Measurements from ENCODE around the gene EPAS1.

The EPAS1 gene

DNA sequence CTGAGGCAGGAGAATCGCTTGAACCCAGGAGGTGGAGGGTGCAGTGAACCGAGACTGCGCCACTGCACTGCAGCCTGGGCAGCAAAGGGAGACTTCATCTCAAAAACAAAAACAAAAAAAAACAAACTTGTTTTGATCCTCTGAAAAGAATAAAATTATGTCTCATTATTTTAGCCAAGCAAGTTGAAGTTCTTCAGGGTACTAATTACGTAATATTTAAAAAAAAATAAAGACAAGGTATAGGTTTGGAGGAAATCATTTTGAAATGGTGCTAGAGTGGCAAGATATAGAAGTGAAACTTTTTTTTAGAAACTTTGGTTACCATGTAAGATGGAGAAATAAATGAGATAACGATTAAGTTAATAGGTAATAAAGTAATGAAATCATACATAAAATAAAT, 127.7 kb downstream of the EPAS1 start:
- no peak overlapping the region for H3K9ac ChIP-seq (ENCODE audit: low read depth, low read length)
- H3K27me3 ChIP-seq (ENCODE audit: insufficient read depth, low read length) = no peaks in the 10 kb centered on the region
- no peak overlapping the region for H3K27ac ChIP-seq (ENCODE audit: low read depth, low read length)
- 93% methylated on average over 3 of the region's 5 CpGs for WGBS
- no peaks in the 10 kb centered on the region for H3K4me1 ChIP-seq (ENCODE audit: insufficient read depth, low read length)
- H3K4me3 ChIP-seq (ENCODE audit: low read length) = no peak overlapping the region
- no peaks in the 10 kb centered on the region for H3K36me3 ChIP-seq (ENCODE audit: insufficient read depth, low read length)
- H3K9me3 ChIP-seq (ENCODE audit: insufficient read depth, low read depth, low read length) = peaks cover 5% of the 10 kb centered on the region; the same call in 1 of the 2 replicates

DNA sequence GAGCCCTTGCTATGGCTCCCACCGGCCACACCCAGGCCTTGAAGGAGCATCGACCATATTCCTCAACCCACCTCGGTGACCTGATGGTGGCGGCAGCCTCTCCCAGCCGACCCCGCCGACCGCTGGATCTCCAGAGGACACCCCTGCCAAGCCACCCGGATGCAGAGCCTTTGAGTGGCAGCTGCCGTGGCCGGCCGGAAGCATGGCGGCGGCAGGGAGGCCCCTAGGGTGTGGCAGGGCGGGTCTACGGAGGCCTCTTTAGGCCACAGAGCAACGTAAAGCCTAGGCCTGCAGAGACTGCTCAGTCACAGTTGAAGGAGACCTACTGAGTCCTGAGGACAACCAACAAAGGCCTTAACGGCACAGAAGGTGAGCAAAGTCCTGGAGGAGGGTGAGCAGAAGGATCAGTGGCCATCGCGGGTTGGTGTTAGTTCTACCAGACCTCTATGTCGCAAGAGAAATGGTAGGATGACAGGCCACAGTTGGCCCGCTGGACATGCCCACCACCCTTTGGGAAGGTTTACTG, 131.8 kb downstream of the EPAS1 start:
- 93% methylated on average over 22 of the region's 22 CpGs for WGBS

DNA sequence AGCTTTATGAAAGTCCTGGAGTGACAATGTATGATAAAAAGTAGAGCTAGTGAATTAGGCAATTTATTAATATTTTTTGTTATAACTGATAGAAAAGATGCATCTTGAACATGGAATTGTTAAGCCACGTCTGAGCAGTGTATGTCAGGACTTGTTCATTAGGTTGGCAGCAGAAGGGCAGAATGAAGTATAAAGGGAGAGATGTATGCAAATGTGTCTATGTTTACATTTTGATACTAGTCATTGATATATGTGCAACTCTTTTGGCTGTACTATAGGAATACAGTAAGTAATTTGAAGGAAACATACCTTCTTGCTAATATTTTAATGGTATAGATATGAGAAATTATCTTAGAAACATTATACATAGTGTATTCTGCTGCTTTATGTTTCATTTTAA, 133.2 kb downstream of the EPAS1 start:
- 90% methylated on average over 1 of the region's 1 CpG for WGBS
- Histone ChIP-seq H3K4me3 (ENCODE audit: low read length) (no peak overlapping the region), H3K36me3 (ENCODE audit: insufficient read depth, low read length) (no peaks in the 10 kb centered on the region), H3K9ac (ENCODE audit: low read depth, low read length) (no peak overlapping the region), H3K27ac (ENCODE audit: low read depth, low read length) (no peak overlapping the region), H3K27me3 (ENCODE audit: insufficient read depth, low read length) (no peaks in the 10 kb centered on the region), H3K4me1 (ENCODE audit: insufficient read depth, low read length) (peaks cover 4% of the 10 kb centered on the region), H3K9me3 (ENCODE audit: insufficient read depth, low read depth, low read length) (no peaks in the 10 kb centered on the region)

More for the DNA sequence above, 131.8 kb downstream of the EPAS1 start:
- Histone ChIP-seq H3K9me3 (ENCODE audit: insufficient read depth, low read depth, low read length) (no peaks in the 10 kb centered on the region), H3K4me3 (ENCODE audit: low read length) (no peak overlapping the region), H3K9ac (ENCODE audit: low read depth, low read length) (no peak overlapping the region), H3K36me3 (ENCODE audit: insufficient read depth, low read length) (no peaks in the 10 kb centered on the region), H3K27ac (ENCODE audit: low read depth, low read length) (no peak overlapping the region), H3K27me3 (ENCODE audit: insufficient read depth, low read length) (no peaks in the 10 kb centered on the region), H3K4me1 (ENCODE audit: insufficient read depth, low read length) (no peaks in the 10 kb centered on the region)

DNA sequence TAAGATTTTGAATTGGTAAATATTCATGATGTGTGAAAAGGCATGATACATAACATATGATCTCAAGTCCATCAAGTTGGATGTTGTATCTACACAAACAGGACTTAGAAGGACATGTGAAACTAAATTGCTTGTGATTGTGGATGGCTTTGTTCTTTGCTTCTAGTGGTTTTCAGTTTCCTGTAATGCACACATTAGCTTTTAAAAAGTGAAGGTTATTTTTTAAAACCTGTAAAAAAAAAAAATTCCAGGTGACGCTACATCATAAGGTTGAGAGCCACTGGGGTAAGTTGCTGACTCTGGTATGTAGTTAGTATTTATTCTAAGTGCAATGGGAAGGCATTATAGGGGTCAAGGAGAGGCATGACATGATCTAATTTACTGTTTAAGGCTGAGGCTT, 133.8 kb downstream of the EPAS1 start:
- WGBS = 97% methylated on average over 1 of the region's 1 CpG
- no peak overlapping the region for H3K9ac ChIP-seq (ENCODE audit: low read depth, low read length)
- H3K36me3 ChIP-seq (ENCODE audit: insufficient read depth, low read length) = no peaks in the 10 kb centered on the region
- peaks cover 4% of the 10 kb centered on the region for H3K4me1 ChIP-seq (ENCODE audit: insufficient read depth, low read length)
- no peak overlapping the region for H3K27ac ChIP-seq (ENCODE audit: low read depth, low read length)
- no peaks in the 10 kb centered on the region for H3K9me3 ChIP-seq (ENCODE audit: insufficient read depth, low read depth, low read length)
- no peak overlapping the region for H3K4me3 ChIP-seq (ENCODE audit: low read length)
- H3K27me3 ChIP-seq (ENCODE audit: insufficient read depth, low read length) = no peaks in the 10 kb centered on the region

DNA sequence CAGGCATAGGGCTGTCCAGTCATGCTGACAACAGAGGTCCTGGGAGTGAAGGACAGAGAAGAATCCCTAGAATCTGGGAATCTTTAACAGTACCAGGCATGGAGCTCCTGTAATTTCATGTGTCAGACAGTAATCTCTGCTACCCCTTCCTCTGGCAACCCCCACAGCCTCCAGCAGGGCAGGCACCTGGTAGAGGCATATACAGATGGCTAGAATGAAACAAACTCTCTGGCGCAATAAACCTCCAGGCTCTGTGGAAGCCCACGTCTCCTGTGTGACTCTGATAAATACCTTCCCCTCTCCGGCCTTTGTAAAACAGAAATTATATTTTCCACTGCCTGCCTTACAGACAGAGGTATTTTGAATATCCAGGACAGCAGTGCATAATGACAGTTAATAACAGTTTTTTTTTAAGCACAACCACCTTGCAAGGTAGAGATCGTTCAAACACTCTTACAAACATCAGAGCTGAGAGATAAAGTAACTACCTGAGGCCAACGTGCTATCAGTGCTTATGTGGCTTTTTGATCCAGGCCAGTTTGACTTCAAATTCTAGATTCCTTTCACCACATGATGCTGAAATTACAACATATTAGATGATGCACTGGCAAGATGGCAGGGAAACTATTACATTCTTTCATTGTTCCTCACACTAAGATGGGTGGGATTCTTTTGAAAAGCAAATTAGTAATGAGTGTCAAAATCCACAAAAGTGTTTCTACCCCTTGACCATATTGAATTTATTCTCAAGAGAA, 134.5 kb downstream of the EPAS1 start:
- no peaks in the 10 kb centered on the region for H3K27me3 ChIP-seq (ENCODE audit: insufficient read depth, low read length)
- H3K27ac ChIP-seq (ENCODE audit: low read depth, low read length) = no peak overlapping the region
- 91% methylated on average over 5 of the region's 5 CpGs for WGBS
- H3K4me3 ChIP-seq (ENCODE audit: low read length) = no peak overlapping the region
- peaks cover 4% of the 10 kb centered on the region for H3K4me1 ChIP-seq (ENCODE audit: insufficient read depth, low read length)
- H3K36me3 ChIP-seq (ENCODE audit: insufficient read depth, low read length) = no peaks in the 10 kb centered on the region
- no peaks in the 10 kb centered on the region for H3K9me3 ChIP-seq (ENCODE audit: insufficient read depth, low read depth, low read length)
- no peak overlapping the region for H3K9ac ChIP-seq (ENCODE audit: low read depth, low read length)

DNA sequence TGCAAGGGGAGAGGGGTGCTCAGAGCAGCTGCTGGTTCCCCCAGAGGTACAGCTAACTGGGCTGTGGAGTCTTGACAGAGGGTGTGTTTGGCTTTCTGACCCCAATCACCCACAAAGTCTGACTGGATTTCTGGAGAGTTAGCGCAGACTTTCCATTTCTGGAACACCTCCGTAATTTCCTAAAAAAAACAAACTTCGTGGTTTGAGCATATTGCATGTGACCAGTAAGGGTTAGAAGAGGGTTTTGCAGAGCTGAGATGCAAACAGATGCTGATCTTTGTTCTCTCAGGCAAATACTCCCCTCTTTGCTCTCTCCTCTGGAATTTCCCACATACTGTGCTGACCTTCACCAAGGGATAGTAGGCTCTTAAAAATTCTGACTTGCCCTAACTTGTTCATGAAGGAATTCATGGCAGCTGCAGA, 137.7 kb downstream of the EPAS1 start:
- Histone ChIP-seq H3K36me3 (ENCODE audit: insufficient read depth, low read length) (no peaks in the 10 kb centered on the region), H3K27ac (ENCODE audit: low read depth, low read length) (no peak overlapping the region), H3K9me3 (ENCODE audit: insufficient read depth, low read depth, low read length) (no peaks in the 10 kb centered on the region), H3K4me1 (ENCODE audit: insufficient read depth, low read length) (peaks cover 4% of the 10 kb centered on the region), H3K27me3 (ENCODE audit: insufficient read depth, low read length) (no peaks in the 10 kb centered on the region), H3K9ac (ENCODE audit: low read depth, low read length) (no peak overlapping the region), H3K4me3 (ENCODE audit: low read length) (no peak overlapping the region)
- WGBS = 80% methylated on average over 3 of the region's 3 CpGs

GRCh38 chr2:46435353-46435752, 138.1 kb downstream of the EPAS1 start:
- Histone ChIP-seq H3K27ac (ENCODE audit: low read depth, low read length) (no peak overlapping the region), H3K9me3 (ENCODE audit: insufficient read depth, low read depth, low read length) (no peaks in the 10 kb centered on the region), H3K9ac (ENCODE audit: low read depth, low read length) (no peak overlapping the region), H3K27me3 (ENCODE audit: insufficient read depth, low read length) (no peaks in the 10 kb centered on the region), H3K4me1 (ENCODE audit: insufficient read depth, low read length) (peaks cover 4% of the 10 kb centered on the region), H3K4me3 (ENCODE audit: low read length) (no peak overlapping the region), H3K36me3 (ENCODE audit: insufficient read depth, low read length) (no peaks in the 10 kb centered on the region)

DNA sequence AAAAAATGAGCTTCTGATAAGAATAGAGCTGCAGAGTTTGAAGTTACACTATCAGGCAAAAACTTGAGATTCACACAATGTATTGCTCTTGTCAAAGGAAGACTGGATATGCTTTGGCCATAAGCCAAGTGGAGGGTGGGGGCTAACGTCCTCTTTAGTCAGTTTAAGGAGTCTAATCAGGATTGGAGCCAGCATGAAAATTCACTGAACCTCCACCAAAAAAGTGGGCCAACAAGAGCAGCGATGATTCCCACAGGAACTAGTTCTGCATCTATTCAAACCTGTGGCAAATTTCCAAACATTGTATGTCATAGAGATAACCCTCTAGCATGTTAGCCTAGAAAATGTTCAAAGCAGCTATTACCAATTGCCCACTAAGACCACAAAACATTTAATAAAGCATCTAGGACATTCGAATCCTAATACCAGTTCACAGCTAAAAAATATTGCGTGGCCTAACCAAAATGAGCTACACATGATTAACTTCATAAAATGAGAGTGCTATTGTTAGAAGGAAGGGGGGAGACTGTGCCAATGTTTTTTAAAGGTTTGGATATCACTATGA, 138.7 kb downstream of the EPAS1 start:
- 93% methylated on average over 4 of the region's 4 CpGs for WGBS
- Histone ChIP-seq H3K27ac (ENCODE audit: low read depth, low read length) (no peak overlapping the region), H3K27me3 (ENCODE audit: insufficient read depth, low read length) (no peaks in the 10 kb centered on the region), H3K9me3 (ENCODE audit: insufficient read depth, low read depth, low read length) (no peaks in the 10 kb centered on the region), H3K4me3 (ENCODE audit: low read length) (no peak overlapping the region), H3K9ac (ENCODE audit: low read depth, low read length) (no peak overlapping the region), H3K36me3 (ENCODE audit: insufficient read depth, low read length) (no peaks in the 10 kb centered on the region), H3K4me1 (ENCODE audit: insufficient read depth, low read length) (peaks cover 4% of the 10 kb centered on the region)
